ENCODE data around the gene TNK1. TPM values are rescaled to one million over a fixed set of nuclear protein-coding genes. Genes with fewer than 3 reads are reported as not detected.

TNK1 gene
- polyA plus RNA-seq, 1 of the 3 experiments (the other 2 are of a cell fraction), result 0.64 TPM

DNA sequence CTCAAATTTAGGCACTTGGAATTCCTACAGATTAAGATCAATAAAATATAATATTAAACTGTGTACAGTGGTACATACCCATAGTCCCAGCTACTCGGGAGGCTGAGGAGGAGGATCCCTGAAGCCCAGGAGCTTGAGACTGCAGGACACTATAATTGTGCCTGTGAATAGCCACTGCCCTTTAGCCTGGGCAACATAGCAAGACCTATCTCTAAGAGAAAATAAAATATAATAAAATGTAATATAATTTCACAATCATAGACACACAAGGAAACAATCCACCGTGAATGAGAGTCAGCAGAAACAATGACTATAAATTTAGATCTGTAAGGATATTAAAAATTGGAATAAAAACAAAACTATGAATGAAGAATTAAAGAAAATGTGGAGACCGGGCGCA, 10.0 kb upstream of the TNK1 start:
- TF ChIP-seq SMC3 (IDR thresholded peaks at IDR 0.05; ENCODE audit: low read depth, low read length) (no peak), RXRA (IDR thresholded peaks at IDR 0.05; ENCODE audit: borderline replicate concordance, low read depth) (no peak), TCF12 (IDR thresholded peaks at IDR 0.05) (no peak), GATA2 (CRISPR knock-in tag; IDR thresholded peaks at IDR 0.05) (no peak), EZH2phosphoT487 (IDR thresholded peaks at IDR 0.05; ENCODE audit: borderline replicate concordance, low read depth) (no peak), TAF1 (IDR thresholded peaks at IDR 0.05; ENCODE audit: borderline replicate concordance, low read depth, low read length) (no peak), YY1 (IDR thresholded peaks at IDR 0.05; ENCODE audit: low read depth) (no peak), FOXM1 (IDR thresholded peaks at IDR 0.05; ENCODE audit: low read depth) (no peak), NFIC (IDR thresholded peaks at IDR 0.05; ENCODE audit: borderline replicate concordance) (no peak), ELF1 (IDR thresholded peaks at IDR 0.05) (no peak), CHD2 (IDR thresholded peaks at IDR 0.05; ENCODE audit: low read length, partially characterized antibody) (no peak), TEAD4 (IDR thresholded peaks at IDR 0.05; ENCODE audit: borderline replicate concordance, insufficient read depth) (no peak), MXI1 (IDR thresholded peaks at IDR 0.05; ENCODE audit: low read depth, low read length) (no peak), EP300 (IDR thresholded peaks at IDR 0.05; ENCODE audit: borderline replicate concordance in 1 of 2, low read depth in 1 of 2, low read length in 1 of 2) (no peak), RAD21 (IDR thresholded peaks at IDR 0.05; ENCODE audit: low read length) (no peak)
- TF ChIP-seq, protein P1, sequence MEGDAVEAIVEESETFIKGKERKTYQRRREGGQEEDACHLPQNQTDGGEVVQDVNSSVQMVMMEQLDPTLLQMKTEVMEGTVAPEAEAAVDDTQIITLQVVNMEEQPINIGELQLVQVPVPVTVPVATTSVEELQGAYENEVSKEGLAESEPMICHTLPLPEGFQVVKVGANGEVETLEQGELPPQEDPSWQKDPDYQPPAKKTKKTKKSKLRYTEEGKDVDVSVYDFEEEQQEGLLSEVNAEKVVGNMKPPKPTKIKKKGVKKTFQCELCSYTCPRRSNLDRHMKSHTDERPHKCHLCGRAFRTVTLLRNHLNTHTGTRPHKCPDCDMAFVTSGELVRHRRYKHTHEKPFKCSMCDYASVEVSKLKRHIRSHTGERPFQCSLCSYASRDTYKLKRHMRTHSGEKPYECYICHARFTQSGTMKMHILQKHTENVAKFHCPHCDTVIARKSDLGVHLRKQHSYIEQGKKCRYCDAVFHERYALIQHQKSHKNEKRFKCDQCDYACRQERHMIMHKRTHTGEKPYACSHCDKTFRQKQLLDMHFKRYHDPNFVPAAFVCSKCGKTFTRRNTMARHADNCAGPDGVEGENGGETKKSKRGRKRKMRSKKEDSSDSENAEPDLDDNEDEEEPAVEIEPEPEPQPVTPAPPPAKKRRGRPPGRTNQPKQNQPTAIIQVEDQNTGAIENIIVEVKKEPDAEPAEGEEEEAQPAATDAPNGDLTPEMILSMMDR (IDR thresholded peaks at IDR 0.05), result no peak
- TF ChIP-seq, protein P2, sequence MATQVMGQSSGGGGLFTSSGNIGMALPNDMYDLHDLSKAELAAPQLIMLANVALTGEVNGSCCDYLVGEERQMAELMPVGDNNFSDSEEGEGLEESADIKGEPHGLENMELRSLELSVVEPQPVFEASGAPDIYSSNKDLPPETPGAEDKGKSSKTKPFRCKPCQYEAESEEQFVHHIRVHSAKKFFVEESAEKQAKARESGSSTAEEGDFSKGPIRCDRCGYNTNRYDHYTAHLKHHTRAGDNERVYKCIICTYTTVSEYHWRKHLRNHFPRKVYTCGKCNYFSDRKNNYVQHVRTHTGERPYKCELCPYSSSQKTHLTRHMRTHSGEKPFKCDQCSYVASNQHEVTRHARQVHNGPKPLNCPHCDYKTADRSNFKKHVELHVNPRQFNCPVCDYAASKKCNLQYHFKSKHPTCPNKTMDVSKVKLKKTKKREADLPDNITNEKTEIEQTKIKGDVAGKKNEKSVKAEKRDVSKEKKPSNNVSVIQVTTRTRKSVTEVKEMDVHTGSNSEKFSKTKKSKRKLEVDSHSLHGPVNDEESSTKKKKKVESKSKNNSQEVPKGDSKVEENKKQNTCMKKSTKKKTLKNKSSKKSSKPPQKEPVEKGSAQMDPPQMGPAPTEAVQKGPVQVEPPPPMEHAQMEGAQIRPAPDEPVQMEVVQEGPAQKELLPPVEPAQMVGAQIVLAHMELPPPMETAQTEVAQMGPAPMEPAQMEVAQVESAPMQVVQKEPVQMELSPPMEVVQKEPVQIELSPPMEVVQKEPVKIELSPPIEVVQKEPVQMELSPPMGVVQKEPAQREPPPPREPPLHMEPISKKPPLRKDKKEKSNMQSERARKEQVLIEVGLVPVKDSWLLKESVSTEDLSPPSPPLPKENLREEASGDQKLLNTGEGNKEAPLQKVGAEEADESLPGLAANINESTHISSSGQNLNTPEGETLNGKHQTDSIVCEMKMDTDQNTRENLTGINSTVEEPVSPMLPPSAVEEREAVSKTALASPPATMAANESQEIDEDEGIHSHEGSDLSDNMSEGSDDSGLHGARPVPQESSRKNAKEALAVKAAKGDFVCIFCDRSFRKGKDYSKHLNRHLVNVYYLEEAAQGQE (IDR thresholded peaks at IDR 0.05; ENCODE audit: low read depth, low read length), result no peak
- TF ChIP-seq, protein P3, sequence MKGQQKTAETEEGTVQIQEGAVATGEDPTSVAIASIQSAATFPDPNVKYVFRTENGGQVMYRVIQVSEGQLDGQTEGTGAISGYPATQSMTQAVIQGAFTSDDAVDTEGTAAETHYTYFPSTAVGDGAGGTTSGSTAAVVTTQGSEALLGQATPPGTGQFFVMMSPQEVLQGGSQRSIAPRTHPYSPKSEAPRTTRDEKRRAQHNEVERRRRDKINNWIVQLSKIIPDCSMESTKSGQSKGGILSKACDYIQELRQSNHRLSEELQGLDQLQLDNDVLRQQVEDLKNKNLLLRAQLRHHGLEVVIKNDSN (IDR thresholded peaks at IDR 0.05; ENCODE audit: borderline replicate concordance, low read depth), result no peak
- TF ChIP-seq, protein P4, sequence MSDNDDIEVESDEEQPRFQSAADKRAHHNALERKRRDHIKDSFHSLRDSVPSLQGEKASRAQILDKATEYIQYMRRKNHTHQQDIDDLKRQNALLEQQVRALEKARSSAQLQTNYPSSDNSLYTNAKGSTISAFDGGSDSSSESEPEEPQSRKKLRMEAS (IDR thresholded peaks at IDR 0.05; ENCODE audit: low read depth), result no peak
- ChIA-PET POLR2A (no interaction called here), CTCF (interaction anchor here (1.1 to 3.5 kb wide), 3 partner anchors 10 to 25 kb away, joined by 3 to 40 read pairs (median 4); partner anchors contain the start of genes TMEM95 and TNK1)
- Histone ChIP-seq H2AFZ (ENCODE audit: low read depth) (no peak overlapping the region), H4K20me1 (ENCODE audit: insufficient read depth) (no peaks in the 10 kb centered on the region), H3K9me3 (no peaks in the 10 kb centered on the region), H3K79me2 (ENCODE audit: insufficient read depth) (no peaks in the 10 kb centered on the region), H3K27ac (ENCODE audit: low read depth in 2 of 2, low read length in 1 of 2) (no peak overlapping the region), H3F3A (replicated peaks; ENCODE audit: insufficient read depth) (peaks cover 2% of the 10 kb centered on the region), H3K4me1 (ENCODE audit: control insufficient read depth in 1 of 2, insufficient read depth in 2 of 2, low read depth in 1 of 2, low read length in 1 of 2) (no peaks in the 10 kb centered on the region; a peak in 1 of 4 replicates), H3K4me2 (no peak overlapping the region), H3K27me3 (ENCODE audit: insufficient read depth) (no peaks in the 10 kb centered on the region), H3K4me3 (ENCODE audit: low read depth in 2 of 2, low read length in 1 of 2) (no peak overlapping the region), H3K36me3 (replicated peaks in 1 of 2; ENCODE audit: control insufficient read depth in 1 of 2, insufficient read depth in 2 of 2, low read length in 1 of 2) (no peaks in the 10 kb centered on the region), H3K9me2 (no peaks in the 10 kb centered on the region), H3K9ac (no peak overlapping the region)
- DNase-seq, result no peak
- 70% methylated on average over 4 of the region's 4 CpGs for WGBS (ENCODE audit: low lambda C conversion rate)
